ENCODE measurements around the gene IL21R.
"Not testable (repeated sequence)": the region's sequence is repeated elsewhere in the genome, so short reads cannot be mapped to it uniquely, and the experiment has no call there.

Gene IL21R

DNA sequence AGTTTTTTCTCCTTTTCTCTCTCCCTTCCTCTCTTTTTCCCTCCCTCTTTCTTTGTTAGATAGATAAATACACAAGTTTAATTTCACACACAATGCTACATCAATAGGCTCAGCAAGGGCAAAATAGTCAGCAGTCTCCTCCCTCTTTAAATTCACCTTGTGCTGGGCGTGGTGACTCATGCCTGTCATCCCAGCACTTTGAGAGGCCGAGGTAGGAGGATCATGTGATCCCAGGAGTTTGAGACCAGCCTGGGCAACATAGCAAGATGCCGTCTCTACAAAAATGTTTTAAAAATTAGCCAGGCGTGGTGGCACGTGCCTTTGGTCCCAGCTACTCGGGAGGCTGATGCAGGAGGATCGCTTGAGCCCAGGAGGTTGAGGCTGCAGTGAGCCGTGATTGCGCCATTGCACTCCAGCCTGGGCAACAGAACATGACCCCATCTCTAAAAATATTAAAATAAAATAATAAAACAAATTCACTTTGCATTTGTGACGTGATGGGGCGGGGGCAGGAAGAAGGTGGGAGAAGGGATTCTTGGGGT is 27.4 kb downstream of the IL21R start:
- no peaks in the 10 kb centered on the region for H3K9me3 ChIP-seq (ENCODE audit: control insufficient read depth, insufficient read depth, low read length)
- H3K36me3 ChIP-seq (ENCODE audit: control insufficient read depth, insufficient read depth, low read length): no peaks in the 10 kb centered on the region
- H3K4me3 ChIP-seq (ENCODE audit: low read length): no peak overlapping the region
- H3K27me3 ChIP-seq (ENCODE audit: control insufficient read depth, insufficient read depth, low read length): no peaks in the 10 kb centered on the region
- H3K4me1 ChIP-seq (ENCODE audit: control insufficient read depth, insufficient read depth, low read length): no peaks in the 10 kb centered on the region
- H3K27ac ChIP-seq (ENCODE audit: low read length): no peak overlapping the region
- no peak for DNase-seq (ENCODE audit: low read depth, low spot score)
- WGBS (ENCODE audit: insufficient coverage, insufficient read length): no CpG with 5 or more reads among the region's 11 CpGs

- H3K36me3 ChIP-seq (ENCODE audit: control insufficient read depth, insufficient read depth, low read length): no peaks in the 10 kb centered on the region
- H3K27me3 ChIP-seq (ENCODE audit: control insufficient read depth, insufficient read depth, low read length): no peaks in the 10 kb centered on the region
- H3K27ac ChIP-seq (ENCODE audit: low read length): no peak overlapping the region
- H3K4me3 ChIP-seq (ENCODE audit: low read length): no peak overlapping the region
- no peak for DNase-seq (ENCODE audit: low read depth, low spot score)
- no peaks in the 10 kb centered on the region for H3K4me1 ChIP-seq (ENCODE audit: control insufficient read depth, insufficient read depth, low read length)
- no CpG with 5 or more reads among the region's 16 CpGs for WGBS (ENCODE audit: insufficient coverage, insufficient read length)
- no peaks in the 10 kb centered on the region for H3K9me3 ChIP-seq (ENCODE audit: control insufficient read depth, insufficient read depth, low read length)
Observed at GRCh38 chr16:27429981-27430441, 28.0 kb downstream of the IL21R start.

DNA sequence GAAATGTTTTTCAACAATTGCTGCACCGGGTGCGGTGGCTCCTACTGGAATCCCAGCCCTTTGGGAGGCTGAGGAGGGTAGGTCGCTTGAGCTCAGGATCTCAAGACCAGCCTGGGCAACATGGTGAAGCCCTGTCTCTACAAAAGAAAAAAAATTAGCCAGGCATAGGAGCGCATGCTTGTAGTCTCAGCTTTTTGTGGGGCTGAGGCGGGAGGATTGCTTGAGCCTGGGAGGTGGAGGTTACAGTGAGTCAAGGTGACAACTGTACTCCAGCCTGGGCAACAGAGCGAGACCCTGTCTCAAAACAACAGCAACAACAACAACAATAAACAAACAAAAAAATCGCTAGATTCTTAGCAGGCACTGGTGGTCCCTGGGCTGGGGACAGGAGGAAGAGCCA is 28.5 kb downstream of the IL21R start:
- H3K27me3 ChIP-seq (ENCODE audit: control insufficient read depth, insufficient read depth, low read length): no peaks in the 10 kb centered on the region
- no peaks in the 10 kb centered on the region for H3K4me1 ChIP-seq (ENCODE audit: control insufficient read depth, insufficient read depth, low read length)
- no peak for DNase-seq (ENCODE audit: low read depth, low spot score)
- H3K4me3 ChIP-seq (ENCODE audit: low read length): no peak overlapping the region
- H3K9me3 ChIP-seq (ENCODE audit: control insufficient read depth, insufficient read depth, low read length): no peaks in the 10 kb centered on the region
- no peak overlapping the region for H3K27ac ChIP-seq (ENCODE audit: low read length)
- H3K36me3 ChIP-seq (ENCODE audit: control insufficient read depth, insufficient read depth, low read length): no peaks in the 10 kb centered on the region
- WGBS (ENCODE audit: insufficient coverage, insufficient read length): no CpG with 5 or more reads among the region's 7 CpGs

- no peak overlapping the region for H3K4me3 ChIP-seq (ENCODE audit: low read length)
- WGBS (ENCODE audit: insufficient coverage, insufficient read length): no CpG with 5 or more reads among the region's 10 CpGs
- H3K36me3 ChIP-seq (ENCODE audit: control insufficient read depth, insufficient read depth, low read length): no peaks in the 10 kb centered on the region
- DNase-seq (ENCODE audit: low read depth, low spot score): no peak
- no peaks in the 10 kb centered on the region for H3K9me3 ChIP-seq (ENCODE audit: control insufficient read depth, insufficient read depth, low read length)
- no peaks in the 10 kb centered on the region for H3K27me3 ChIP-seq (ENCODE audit: control insufficient read depth, insufficient read depth, low read length)
- H3K4me1 ChIP-seq (ENCODE audit: control insufficient read depth, insufficient read depth, low read length): no peaks in the 10 kb centered on the region
- no peak overlapping the region for H3K27ac ChIP-seq (ENCODE audit: low read length)
Observed at GRCh38 chr16:27430923-27431484, 29.0 kb downstream of the IL21R start.

GRCh38 chr16:27431773-27432532 is 30.0 kb downstream of the IL21R start:
- DNase-seq (ENCODE audit: low read depth, low spot score): no peak
- no peaks in the 10 kb centered on the region for H3K36me3 ChIP-seq (ENCODE audit: control insufficient read depth, insufficient read depth, low read length)
- H3K27ac ChIP-seq (ENCODE audit: low read length): no peak overlapping the region
- H3K27me3 ChIP-seq (ENCODE audit: control insufficient read depth, insufficient read depth, low read length): no peaks in the 10 kb centered on the region
- no CpG with 5 or more reads among the region's 15 CpGs for WGBS (ENCODE audit: insufficient coverage, insufficient read length)
- no peaks in the 10 kb centered on the region for H3K4me1 ChIP-seq (ENCODE audit: control insufficient read depth, insufficient read depth, low read length)
- H3K9me3 ChIP-seq (ENCODE audit: control insufficient read depth, insufficient read depth, low read length): no peaks in the 10 kb centered on the region
- no peak overlapping the region for H3K4me3 ChIP-seq (ENCODE audit: low read length)

- no peak overlapping the region for H3K4me3 ChIP-seq (ENCODE audit: low read length)
- no peaks in the 10 kb centered on the region for H3K27me3 ChIP-seq (ENCODE audit: control insufficient read depth, insufficient read depth, low read length)
- H3K9me3 ChIP-seq (ENCODE audit: control insufficient read depth, insufficient read depth, low read length): no peaks in the 10 kb centered on the region
- H3K27ac ChIP-seq (ENCODE audit: low read length): no peak overlapping the region
- WGBS (ENCODE audit: insufficient coverage, insufficient read length): no CpG with 5 or more reads among the region's 6 CpGs
- H3K36me3 ChIP-seq (ENCODE audit: control insufficient read depth, insufficient read depth, low read length): no peaks in the 10 kb centered on the region
- no peak for DNase-seq (ENCODE audit: low read depth, low spot score)
- no peaks in the 10 kb centered on the region for H3K4me1 ChIP-seq (ENCODE audit: control insufficient read depth, insufficient read depth, low read length)
Observed at GRCh38 chr16:27432558-27432957, 30.6 kb downstream of the IL21R start.

- not testable (repeated sequence) for H3K36me3 ChIP-seq (ENCODE audit: control insufficient read depth, insufficient read depth, low read length); H3K4me1 ChIP-seq (ENCODE audit: control insufficient read depth, insufficient read depth, low read length); H3K27ac ChIP-seq (ENCODE audit: low read length); H3K27me3 ChIP-seq (ENCODE audit: control insufficient read depth, insufficient read depth, low read length); H3K4me3 ChIP-seq (ENCODE audit: low read length); H3K9me3 ChIP-seq (ENCODE audit: control insufficient read depth, insufficient read depth, low read length); DNase-seq (ENCODE audit: low read depth, low spot score)
- WGBS (ENCODE audit: insufficient coverage, insufficient read length): no CpG with 5 or more reads among the region's 5 CpGs
Observed at GRCh38 chr16:27433191-27433590, 31.2 kb downstream of the IL21R start.

DNA sequence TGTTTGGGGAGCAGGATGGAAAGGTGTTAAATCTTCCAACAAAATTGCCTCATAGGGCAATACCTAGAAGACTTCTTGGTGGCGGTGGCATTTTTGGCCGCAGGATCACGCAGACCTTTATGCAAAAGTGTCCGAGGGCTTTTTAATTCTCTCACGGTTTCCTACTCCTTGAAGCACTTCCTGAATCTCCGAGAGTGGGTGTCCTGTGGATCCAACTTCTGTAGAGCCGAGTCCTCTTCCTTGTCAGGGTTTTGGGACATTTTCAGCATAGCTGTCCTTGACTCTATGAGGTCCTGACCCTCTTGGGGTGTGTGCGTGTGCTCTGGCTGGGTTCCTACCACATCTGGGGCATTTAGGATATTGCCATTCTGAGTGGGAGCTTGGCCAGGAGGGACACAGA is 31.7 kb downstream of the IL21R start:
- no peaks in the 10 kb centered on the region for H3K36me3 ChIP-seq (ENCODE audit: control insufficient read depth, insufficient read depth, low read length)
- H3K27me3 ChIP-seq (ENCODE audit: control insufficient read depth, insufficient read depth, low read length): no peaks in the 10 kb centered on the region
- DNase-seq (ENCODE audit: low read depth, low spot score): no peak
- H3K9me3 ChIP-seq (ENCODE audit: control insufficient read depth, insufficient read depth, low read length): no peaks in the 10 kb centered on the region
- H3K27ac ChIP-seq (ENCODE audit: low read length): no peak overlapping the region
- no peaks in the 10 kb centered on the region for H3K4me1 ChIP-seq (ENCODE audit: control insufficient read depth, insufficient read depth, low read length)
- no peak overlapping the region for H3K4me3 ChIP-seq (ENCODE audit: low read length)
- WGBS (ENCODE audit: insufficient coverage, insufficient read length): no CpG with 5 or more reads among the region's 8 CpGs

DNA sequence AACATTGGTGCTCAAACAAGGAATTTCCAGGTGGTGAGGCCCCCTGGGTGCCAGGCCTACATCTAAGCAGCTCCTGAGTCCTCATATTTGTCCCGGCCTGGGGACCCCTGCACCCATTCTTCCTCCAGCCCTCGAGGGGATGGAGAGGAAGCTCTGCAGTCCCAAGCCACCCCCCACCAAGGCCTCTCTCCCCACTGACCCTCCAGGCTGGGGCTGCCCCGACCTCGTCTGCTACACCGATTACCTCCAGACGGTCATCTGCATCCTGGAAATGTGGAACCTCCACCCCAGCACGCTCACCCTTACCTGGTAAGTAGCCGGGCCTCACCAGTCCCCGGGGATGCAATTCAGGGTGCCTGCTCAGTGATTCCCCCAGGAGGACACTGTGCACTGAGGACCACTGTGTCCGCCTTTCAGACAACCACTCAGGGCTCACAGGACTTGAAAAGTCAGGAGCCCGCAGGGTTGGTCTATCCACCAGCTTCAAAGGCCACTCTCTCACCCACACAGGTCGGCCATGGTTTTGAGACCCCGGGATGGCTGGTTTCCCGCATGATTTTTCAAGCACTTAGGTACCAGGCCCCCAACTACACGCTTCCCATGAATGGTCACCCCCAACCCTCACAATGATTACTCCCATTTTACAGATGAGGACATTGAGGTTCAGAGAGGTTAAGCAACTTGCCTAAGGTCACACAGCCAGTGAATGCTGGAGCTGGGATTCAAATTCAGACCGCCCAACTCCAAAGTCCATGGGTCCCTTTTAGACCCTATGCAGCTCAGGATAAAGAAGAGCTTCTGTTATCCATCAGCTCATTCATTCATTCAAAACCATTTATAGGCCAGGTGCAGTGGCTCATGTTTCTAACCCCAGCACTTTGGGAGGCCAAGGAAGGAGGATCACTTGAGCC is 32.4 kb downstream of the IL21R start:
- Histone ChIP-seq H3K4me1 (ENCODE audit: control insufficient read depth, insufficient read depth, low read length) (peaks cover 2% of the 10 kb centered on the region; the same call in 1 of the 2 replicates), H3K36me3 (ENCODE audit: control insufficient read depth, insufficient read depth, low read length) (0 out of 2 replicates have a peak, but pooled peaks cover 2% of the 10 kb centered on the region)

DNA sequence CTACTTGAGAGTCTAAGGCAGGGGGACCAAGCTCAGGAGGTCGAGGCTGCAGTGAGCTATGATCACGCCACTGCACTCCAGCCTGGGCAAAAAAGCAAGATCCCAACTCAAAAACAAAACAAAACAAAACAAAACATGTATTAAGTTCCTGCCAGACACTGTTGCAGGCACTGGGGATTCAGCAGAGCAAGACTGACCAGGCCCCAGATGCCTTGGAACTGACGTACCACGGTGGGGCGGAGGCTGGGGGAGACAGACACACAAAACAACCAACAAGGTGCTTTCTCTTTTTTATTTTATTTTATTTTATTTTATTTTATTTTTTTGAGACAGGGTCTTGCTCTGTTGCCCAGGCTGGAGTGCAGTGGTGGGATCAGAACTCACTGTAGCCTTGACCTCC is 33.2 kb downstream of the IL21R start:
- H3K27ac ChIP-seq (ENCODE audit: low read length); DNase-seq (ENCODE audit: low read depth, low spot score); H3K4me3 ChIP-seq (ENCODE audit: low read length); H3K9me3 ChIP-seq (ENCODE audit: control insufficient read depth, insufficient read depth, low read length); H3K4me1 ChIP-seq (ENCODE audit: control insufficient read depth, insufficient read depth, low read length); H3K36me3 ChIP-seq (ENCODE audit: control insufficient read depth, insufficient read depth, low read length); H3K27me3 ChIP-seq (ENCODE audit: control insufficient read depth, insufficient read depth, low read length): not testable (repeated sequence)
- WGBS (ENCODE audit: insufficient coverage, insufficient read length): no CpG with 5 or more reads among the region's 5 CpGs

More for the DNA sequence above, 32.4 kb downstream of the IL21R start:
- H3K27me3 ChIP-seq (ENCODE audit: control insufficient read depth, insufficient read depth, low read length): no peaks in the 10 kb centered on the region
- H3K9me3 ChIP-seq (ENCODE audit: control insufficient read depth, insufficient read depth, low read length): no peaks in the 10 kb centered on the region
- H3K4me3 ChIP-seq (ENCODE audit: low read length): no peak overlapping the region
- no peak overlapping the region for H3K27ac ChIP-seq (ENCODE audit: low read length)
- no peak for DNase-seq (ENCODE audit: low read depth, low spot score)
- no CpG with 5 or more reads among the region's 16 CpGs for WGBS (ENCODE audit: insufficient coverage, insufficient read length)

Data from iPS DF 6.9 (cell line).